GM21619 (cell line): ENCODE measurements around the gene OLFML3.

Experiments used
- ATAC-seq: cut with Tn5 transposase; IDR thresholded peaks from one replicate; pipeline ENCODE4 v1.9.1; 2021; ENCODE audit not compliant: unreplicated experiment

The OLFML3 gene

DNA sequence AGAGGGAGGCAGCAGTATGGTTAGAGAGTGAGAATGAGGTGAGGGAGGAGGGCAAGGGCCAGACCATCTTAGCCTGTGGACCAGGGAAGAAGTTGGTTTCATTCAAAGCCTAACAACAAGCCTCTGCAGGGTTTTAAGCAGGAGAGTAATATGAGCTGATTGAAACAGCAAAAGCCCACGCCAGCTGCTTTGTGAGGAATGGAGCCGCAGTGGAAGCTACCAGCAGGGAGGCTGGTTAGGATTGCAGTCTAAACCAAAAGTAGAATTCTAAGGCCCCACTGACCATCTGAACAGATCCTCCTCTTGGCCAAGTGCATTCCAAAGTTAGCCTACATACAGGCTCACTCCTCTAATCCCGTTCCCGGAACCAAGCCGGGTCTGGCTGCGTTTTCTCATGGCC lies 44.8 kb downstream of the OLFML3 start:
- no peak for ATAC-seq

DNA sequence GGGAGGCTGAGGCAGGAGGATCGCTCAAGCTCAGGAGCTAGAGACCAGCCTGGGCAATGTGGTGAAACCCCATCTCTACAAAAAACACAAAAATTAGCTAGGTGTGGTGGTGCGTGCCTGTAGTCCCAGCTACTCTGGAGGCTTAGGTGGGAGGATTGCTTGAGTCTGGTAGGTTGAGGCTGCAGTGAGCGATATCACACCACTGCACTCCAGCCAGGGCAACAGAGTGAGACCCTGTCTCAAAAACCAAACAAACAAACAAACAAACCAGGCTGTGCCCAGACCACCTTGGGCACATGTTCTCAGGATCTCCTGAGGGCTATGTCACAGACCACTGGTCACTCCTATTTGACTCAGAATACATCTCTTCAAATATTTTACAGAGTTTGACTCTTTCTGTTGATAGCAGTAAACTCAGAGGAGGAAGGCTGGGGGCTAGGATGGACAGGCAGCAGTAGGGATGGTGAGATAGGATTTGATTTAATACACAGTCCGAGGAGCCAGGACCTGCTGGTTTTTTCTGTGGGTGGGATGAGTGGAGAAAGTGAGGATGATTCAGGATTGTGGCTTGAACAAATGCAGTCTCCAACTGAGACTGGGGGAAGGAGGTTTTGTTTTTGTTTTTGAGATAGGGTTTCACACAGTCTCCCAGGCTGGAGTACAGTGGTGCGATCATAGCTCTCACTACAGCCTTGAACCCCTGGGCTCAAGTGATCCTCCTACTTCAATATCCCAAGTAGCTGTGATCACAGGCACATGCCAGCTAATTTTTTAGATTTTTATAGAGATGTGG lies 46.5 kb downstream of the OLFML3 start:
- ATAC-seq, result no peak

DNA sequence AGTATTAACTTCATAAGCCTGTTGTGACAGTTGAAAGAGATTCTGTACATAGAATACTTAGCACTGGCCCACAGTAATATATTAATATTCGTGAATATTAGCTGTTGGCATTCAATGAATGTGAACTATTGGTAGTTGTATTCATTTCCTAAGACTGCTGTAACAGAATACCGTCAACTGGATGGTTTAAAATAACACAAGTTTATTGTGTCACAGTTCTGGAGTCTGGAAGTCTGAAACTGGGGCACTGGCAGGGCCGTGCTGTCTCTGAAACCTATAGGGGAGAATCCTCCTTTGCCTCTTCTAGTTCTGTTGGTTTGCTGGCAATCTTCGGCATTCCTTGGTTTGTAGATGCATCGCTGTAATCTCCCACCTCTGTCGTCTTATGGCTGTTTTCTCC lies 47.5 kb downstream of the OLFML3 start:
- ATAC-seq, result no peak
